ENCODE measurements around the gene CALHM4.

- TF ChIP-seq EZH2 (optimal IDR thresholded peaks at IDR 0.05; ENCODE audit: low read depth, low read length), result no peak
- TF ChIP-seq CTCF (IDR thresholded peaks at IDR 0.05; ENCODE audit: low read length), result no peak
Measured at GRCh38 chr6:116543149-116543548, 10.4 kb upstream of the CALHM4 start.

All from MM.1S (cell line).